Inflammatory macrophage (primary cell): ENCODE results near the gene MNX1.

Experiments
- DNase-seq, 2 donors: peaks; one replicate each; pipeline ENCODE4 v3.0.0-alpha.2; 2020 to 2022

The MNX1 gene

GRCh38 chr7:157001920-157002818 is 8.3 kb downstream of the MNX1 start:
- no peak for DNase-seq

- peak in 1 of 2 donors; percentile 3 for DNase-seq
These were observed 9.5 kb downstream of the MNX1 start for GRCh38 chr7:157000741-157001653.

GRCh38 chr7:156999958-157000726 is 10.3 kb downstream of the MNX1 start:
- DNase-seq = no peak

GRCh38 chr7:156998988-156999957 is 11.2 kb downstream of the MNX1 start:
- DNase-seq = no peak

GRCh38 chr7:156994417-156994816 is 16.0 kb downstream of the MNX1 start:
- DNase-seq = no peak

GRCh38 chr7:156993925-156994235 is 16.6 kb downstream of the MNX1 start:
- DNase-seq = no peak

- DNase-seq = no peak
These were observed 17.2 kb downstream of the MNX1 start for GRCh38 chr7:156993021-156993924.

GRCh38 chr7:156989766-156990535 is 20.5 kb downstream of the MNX1 start:
- DNase-seq = no peak

GRCh38 chr7:156988343-156989185 is 21.9 kb downstream of the MNX1 start:
- no peak for DNase-seq

GRCh38 chr7:156986378-156986777 is 24.1 kb downstream of the MNX1 start:
- DNase-seq = no peak

GRCh38 chr7:156985101-156985992 is 25.1 kb downstream of the MNX1 start:
- DNase-seq = no peak

GRCh38 chr7:156984174-156984891 is 26.1 kb downstream of the MNX1 start:
- DNase-seq = no peak

GRCh38 chr7:156979711-156980110 is 30.8 kb downstream of the MNX1 start:
- no peak for DNase-seq

- no peak for DNase-seq
These were observed 31.4 kb downstream of the MNX1 start for GRCh38 chr7:156979007-156979606.

- DNase-seq = no peak
These were observed 34.8 kb downstream of the MNX1 start for GRCh38 chr7:156975620-156976019.

- peak in 1 of 2 donors; percentile 19 for DNase-seq
These were observed 40.5 kb downstream of the MNX1 start for GRCh38 chr7:156969972-156970420.
